HEK293T (cell line): ENCODE data around the gene DTNB.

ENCODE experiments used
- BHLHE40 ChIP-seq: fragments of 450-650 bp; IDR thresholded peaks from 2 replicates; pipeline ENCODE4 v1.6.1; 2016; ENCODE audit warnings: mild to moderate bottlenecking, moderate library complexity, borderline replicate concordance
- ELF4 ChIP-seq: fragments of 450-650 bp; IDR thresholded peaks from 2 replicates; pipeline ENCODE4 v1.6.1; 2017; ENCODE audit warnings: antibody characterized with exemption
- LEF1 ChIP-seq: fragments of 450-650 bp; IDR thresholded peaks from 2 replicates; pipeline ENCODE4 v1.6.1; 2017; ENCODE audit warnings: mild to moderate bottlenecking, borderline replicate concordance
- NFRKB ChIP-seq: fragments of 450-650 bp; IDR thresholded peaks from 2 replicates; pipeline ENCODE4 v1.6.1; 2016; ENCODE audit warnings: mild to moderate bottlenecking, moderate library complexity
- PKNOX1 ChIP-seq: fragments of 450-650 bp; IDR thresholded peaks from 2 replicates; pipeline ENCODE4 v1.6.1; 2016
- SP1 ChIP-seq: fragments of 450-650 bp; IDR thresholded peaks from 2 replicates; pipeline ENCODE4 v1.6.1; 2017
- ZNF384 ChIP-seq: fragments of 450-650 bp; IDR thresholded peaks from 2 replicates; pipeline ENCODE4 v1.6.1; 2016

DNA sequence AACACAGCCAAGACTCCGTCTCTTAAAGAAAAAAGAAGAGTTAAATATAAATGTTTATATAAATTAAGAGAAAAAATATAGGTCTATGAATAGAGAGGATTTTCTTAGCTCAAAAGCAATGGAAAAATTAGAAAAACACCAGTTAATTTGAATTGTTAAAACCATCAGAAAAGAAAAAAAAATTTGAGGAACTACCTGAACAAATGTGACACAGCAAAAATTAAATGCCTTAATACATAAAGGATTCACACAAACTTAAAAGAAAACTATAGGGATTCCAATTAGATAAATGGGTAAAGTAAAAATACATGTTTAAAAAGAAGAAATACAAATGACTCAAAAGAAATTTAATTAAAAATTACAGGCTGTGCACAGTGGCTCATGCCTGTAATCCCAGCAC lies 183.7 kb downstream of the DTNB start:
- TF ChIP-seq ELF4 (no peak), SP1 (no peak), ZNF384 (no peak), LEF1 (no peak), NFRKB (no peak), BHLHE40 (no peak), PKNOX1 (no peak)
